WTC11 (cell line): ENCODE results near the gene DLX6. TPM values are rescaled to one million over a fixed set of nuclear protein-coding genes. Genes with fewer than 3 reads are reported as not detected.

Experiments
- ATAC-seq: fragments of 200-7000 bp; cut with Tn5 transposase; 2 replicates; pipeline ENCODE4 v1.10.0; 2021; ENCODE audit warnings: mild to moderate bottlenecking, moderate library complexity
- CTCF ChIA-PET: fragments of 300-600 bp; sonication (Branson Sonifier 250); formaldehyde crosslinking; loops from one replicate; lab custom pipeline; 2021; ENCODE audit warnings: antibody characterized with exemption; lab: Charles Lee
- POLR2A ChIA-PET: fragments of 350-600 bp; sonication (Branson Sonifier 250); formaldehyde crosslinking; loops from one replicate; lab custom pipeline; 2021; ENCODE audit warnings: antibody characterized with exemption; lab: Charles Lee
- DNase-seq: peaks from one replicate; pipeline ENCODE4 v3.0.0; 2021; ENCODE audit warnings: low spot score
- H3K27ac Mint-ChIP-seq: 2 replicates; pipeline ENCODE4 v1.8.0; 2021; ENCODE audit warnings: mixed read lengths
- H3K27me3 Mint-ChIP-seq: 2 replicates; pipeline ENCODE4 v1.8.0; 2021; ENCODE audit warnings: low read depth, mild to moderate bottlenecking, moderate library complexity, mixed read lengths
- H3K36me3 Mint-ChIP-seq: 2 replicates; pipeline ENCODE4 v1.8.0; 2021; ENCODE audit warnings: mixed read lengths
- H3K4me1 Mint-ChIP-seq: 2 replicates; pipeline ENCODE4 v1.8.0; 2022; ENCODE audit warnings: mixed read lengths
- H3K4me3 Mint-ChIP-seq: 2 replicates; pipeline ENCODE4 v1.8.0; 2021; ENCODE audit warnings: mild to moderate bottlenecking, moderate library complexity, mixed read lengths
- H3K9me3 Mint-ChIP-seq: 2 replicates; pipeline ENCODE4 v1.8.0; 2021; ENCODE audit warnings: mixed read lengths
- ARID4B ChIP-seq: sonication (generic); formaldehyde crosslinking; IDR thresholded peaks from 2 replicates; pipeline ENCODE4 v1.8.0; 2023; ENCODE audit warnings: missing genetic modification reagents, mild to moderate bottlenecking, borderline replicate concordance
- CDX4 ChIP-seq: fragments of 250-450 bp; sonication (Bioruptor Pico); IDR thresholded peaks from 2 replicates; pipeline ENCODE4 v1.9.0; 2021; ENCODE audit warnings: moderate library complexity, mild to moderate bottlenecking, inconsistent platforms, borderline replicate concordance
- E2F1 ChIP-seq: sonication (generic); formaldehyde crosslinking; IDR thresholded peaks from 2 replicates; pipeline ENCODE4 v1.8.0; 2022; ENCODE audit warnings: mild to moderate bottlenecking, missing genetic modification reagents
- E2F5 ChIP-seq: sonication (generic); formaldehyde crosslinking; IDR thresholded peaks from 2 replicates; pipeline ENCODE4 v1.8.1; 2022; ENCODE audit warnings: mild to moderate bottlenecking, moderate library complexity, missing genetic modification reagents
- ELF4 ChIP-seq: sonication (generic); formaldehyde crosslinking; IDR thresholded peaks from 2 replicates; pipeline ENCODE4 v1.8.1; 2022; ENCODE audit warnings: low read depth, mild to moderate bottlenecking, moderate library complexity, missing genetic modification reagents
- EMX1 ChIP-seq: fragments of 250-450 bp; sonication (Bioruptor Pico); IDR thresholded peaks from 2 replicates; pipeline ENCODE4 v1.8.0; 2021; ENCODE audit warnings: mild to moderate bottlenecking
- FOXP1 ChIP-seq: sonication (generic); formaldehyde crosslinking; IDR thresholded peaks from 2 replicates; pipeline ENCODE4 v1.8.0; 2022; ENCODE audit warnings: missing genetic modification reagents, mild to moderate bottlenecking, moderate library complexity, borderline replicate concordance
- HMGA2 ChIP-seq: fragments of 250-450 bp; sonication (Bioruptor Pico); IDR thresholded peaks from 2 replicates; pipeline ENCODE4 v1.4.0; 2021; ENCODE audit warnings: mild to moderate bottlenecking, moderate library complexity
- MYBL2 ChIP-seq: sonication (generic); formaldehyde crosslinking; IDR thresholded peaks from 2 replicates; pipeline ENCODE4 v1.8.1; 2023; ENCODE audit warnings: mild to moderate bottlenecking, moderate library complexity, missing genetic modification reagents
- SMAD4 ChIP-seq: sonication (generic); formaldehyde crosslinking; IDR thresholded peaks from 2 replicates; pipeline ENCODE4 v1.8.0; 2022; ENCODE audit warnings: mild to moderate bottlenecking, missing genetic modification reagents
- SOX15 ChIP-seq: fragments of 250-450 bp; sonication (Bioruptor Pico); IDR thresholded peaks from 2 replicates; pipeline ENCODE4 v1.9.0; 2021; ENCODE audit warnings: mild to moderate bottlenecking
- SP1 ChIP-seq: sonication (generic); formaldehyde crosslinking; conservative IDR thresholded peaks from 2 replicates; pipeline ENCODE4 v1.8.1; 2022; ENCODE audit warnings: missing genetic modification reagents
- STAT6 ChIP-seq: sonication (generic); formaldehyde crosslinking; conservative IDR thresholded peaks from 2 replicates; pipeline ENCODE4 v1.8.1; 2023; ENCODE audit warnings: mild to moderate bottlenecking, low read depth, missing genetic modification reagents, moderate library complexity
- TCF7 ChIP-seq: sonication (generic); formaldehyde crosslinking; IDR thresholded peaks from 2 replicates; pipeline ENCODE4 v1.8.0; 2022; ENCODE audit warnings: mild to moderate bottlenecking, low read depth, missing genetic modification reagents, moderate library complexity
- ZNF219 ChIP-seq: sonication (generic); formaldehyde crosslinking; IDR thresholded peaks from 2 replicates; pipeline ENCODE4 v1.8.0; 2023; ENCODE audit warnings: missing genetic modification reagents, mild to moderate bottlenecking, borderline replicate concordance
- ZNF232 ChIP-seq: sonication (generic); formaldehyde crosslinking; IDR thresholded peaks from 2 replicates; pipeline ENCODE4 v1.8.0; 2022; ENCODE audit warnings: mild to moderate bottlenecking, missing genetic modification reagents
- ZNF396 ChIP-seq: fragments of 250-450 bp; sonication (Bioruptor Pico); IDR thresholded peaks from 2 replicates; pipeline ENCODE4 v1.8.0; 2021; ENCODE audit warnings: mild to moderate bottlenecking, moderate library complexity, borderline replicate concordance
- ZNF416 ChIP-seq: fragments of 250-450 bp; sonication (Bioruptor Pico); IDR thresholded peaks from 2 replicates; pipeline ENCODE4 v1.9.0; 2021; ENCODE audit warnings: mild to moderate bottlenecking, inconsistent platforms
- total RNA-seq: library from RNA; stranded (reverse); gene quantifications from 3 replicates; pipeline ENCODE4 v1.2.3, GENCODE V29; 2021

The DLX6 gene
- total RNA-seq, 1 experiment from 2014 or later, result 0.09 TPM

GRCh38 chr7:97025130-97025499 is 19.8 kb downstream of the DLX6 start (continued):
- no peak for TF ChIP-seq CDX4 (CRISPR knock-in tag)

- Mint-ChIP-seq H3K4me3 (peak overlapping the region; percentile 39), H3K27ac (no peak overlapping the region), H3K9me3 (no peaks in the 10 kb centered on the region), H3K36me3 (no peaks in the 10 kb centered on the region), H3K27me3 (peaks cover 95% of the 10 kb centered on the region), H3K4me1 (peaks cover 62% of the 10 kb centered on the region)
- DNase-seq (no peak), ATAC-seq (no peak)
- ChIA-PET CTCF (interaction anchor here (1.4 to 2.6 kb wide), 7 partner anchors 9 to 895 kb away, joined by 3 to 49 read pairs (median 11); partner anchors contain the start of gene DLX6), POLR2A (no interaction called here)
- TF ChIP-seq ZNF232 (CRISPR knock-in tag) (no peak), ELF4 (CRISPR knock-in tag) (no peak), SMAD4 (no peak), SP1 (CRISPR knock-in tag) (no peak), STAT6 (no peak), ARID4B (no peak), ZNF416 (CRISPR knock-in tag) (no peak), FOXP1 (CRISPR knock-in tag) (no peak), SOX15 (CRISPR knock-in tag) (no peak), E2F1 (no peak), ZNF219 (CRISPR knock-in tag) (no peak), E2F5 (CRISPR knock-in tag) (no peak), TCF7 (CRISPR knock-in tag) (no peak), HMGA2 (CRISPR knock-in tag) (no peak), MYBL2 (CRISPR knock-in tag) (no peak), ZNF396 (CRISPR knock-in tag) (no peak), EMX1 (CRISPR knock-in tag) (no peak)
These were observed 20.8 kb downstream of the DLX6 start for GRCh38 chr7:97025983-97026714.
